ENCODE measurements around the gene LAMA1.

LAMA1 gene

GRCh38 chr18:6928359-6928758, 189.2 kb downstream of the LAMA1 start:
- TF ChIP-seq EZH2 (optimal IDR thresholded peaks at IDR 0.05; ENCODE audit: low read depth, low read length) (no peak), EZH2phosphoT487 (IDR thresholded peaks at IDR 0.05; ENCODE audit: low read length) (no peak)
- TF ChIP-seq, protein P1, sequence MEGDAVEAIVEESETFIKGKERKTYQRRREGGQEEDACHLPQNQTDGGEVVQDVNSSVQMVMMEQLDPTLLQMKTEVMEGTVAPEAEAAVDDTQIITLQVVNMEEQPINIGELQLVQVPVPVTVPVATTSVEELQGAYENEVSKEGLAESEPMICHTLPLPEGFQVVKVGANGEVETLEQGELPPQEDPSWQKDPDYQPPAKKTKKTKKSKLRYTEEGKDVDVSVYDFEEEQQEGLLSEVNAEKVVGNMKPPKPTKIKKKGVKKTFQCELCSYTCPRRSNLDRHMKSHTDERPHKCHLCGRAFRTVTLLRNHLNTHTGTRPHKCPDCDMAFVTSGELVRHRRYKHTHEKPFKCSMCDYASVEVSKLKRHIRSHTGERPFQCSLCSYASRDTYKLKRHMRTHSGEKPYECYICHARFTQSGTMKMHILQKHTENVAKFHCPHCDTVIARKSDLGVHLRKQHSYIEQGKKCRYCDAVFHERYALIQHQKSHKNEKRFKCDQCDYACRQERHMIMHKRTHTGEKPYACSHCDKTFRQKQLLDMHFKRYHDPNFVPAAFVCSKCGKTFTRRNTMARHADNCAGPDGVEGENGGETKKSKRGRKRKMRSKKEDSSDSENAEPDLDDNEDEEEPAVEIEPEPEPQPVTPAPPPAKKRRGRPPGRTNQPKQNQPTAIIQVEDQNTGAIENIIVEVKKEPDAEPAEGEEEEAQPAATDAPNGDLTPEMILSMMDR (IDR thresholded peaks at IDR 0.05; ENCODE audit: low read length) = no peak
- no peaks in the 10 kb centered on the region for H3F3A ChIP-seq (ENCODE audit: insufficient read depth, low read length)
- H3K9ac ChIP-seq (ENCODE audit: low read length) = no peak overlapping the region
- no peaks in the 10 kb centered on the region for H3K79me2 ChIP-seq (ENCODE audit: low read length)
- no peaks in the 10 kb centered on the region for H3K9me3 ChIP-seq (replicated peaks; ENCODE audit: insufficient read depth, low read length)
- no peak overlapping the region for H2AFZ ChIP-seq (ENCODE audit: low read length)
- no peak overlapping the region for H3K4me3 ChIP-seq (ENCODE audit: low read length)
- H3K4me2 ChIP-seq (ENCODE audit: low read depth, low read length) = no peak overlapping the region
- no peak for DNase-seq
- no peaks in the 10 kb centered on the region for H3K36me3 ChIP-seq (replicated peaks; ENCODE audit: insufficient read depth, low read length)
- H3K27me3 ChIP-seq (replicated peaks; ENCODE audit: insufficient read depth, low read length) = no peaks in the 10 kb centered on the region
- no peaks in the 10 kb centered on the region for H3K4me1 ChIP-seq (ENCODE audit: low read length)
- no peaks in the 10 kb centered on the region for H3K9me2 ChIP-seq (replicated peaks; ENCODE audit: insufficient read depth, low read length)
- no peak overlapping the region for H3K27ac ChIP-seq (ENCODE audit: low read length)
- no peaks in the 10 kb centered on the region for H4K20me1 ChIP-seq (ENCODE audit: insufficient read depth, low read length)

GRCh38 chr18:6927153-6927552, 190.4 kb downstream of the LAMA1 start:
- H3K4me3 ChIP-seq (ENCODE audit: low read length) = no peak overlapping the region
- TF ChIP-seq EZH2phosphoT487 (IDR thresholded peaks at IDR 0.05; ENCODE audit: low read length) (no peak), EZH2 (optimal IDR thresholded peaks at IDR 0.05; ENCODE audit: low read depth, low read length) (no peak)
- TF ChIP-seq, protein P1 (IDR thresholded peaks at IDR 0.05; ENCODE audit: low read length) = no peak
- no peak overlapping the region for H3K9ac ChIP-seq (ENCODE audit: low read length)
- H3K79me2 ChIP-seq (ENCODE audit: low read length) = no peaks in the 10 kb centered on the region
- H3K27me3 ChIP-seq (replicated peaks; ENCODE audit: insufficient read depth, low read length) = no peaks in the 10 kb centered on the region
- H3K27ac ChIP-seq (ENCODE audit: low read length) = no peak overlapping the region
- DNase-seq = no peak
- no peaks in the 10 kb centered on the region for H3K9me3 ChIP-seq (replicated peaks; ENCODE audit: insufficient read depth, low read length)
- no peaks in the 10 kb centered on the region for H3K36me3 ChIP-seq (replicated peaks; ENCODE audit: insufficient read depth, low read length)
- no peaks in the 10 kb centered on the region for H3K4me1 ChIP-seq (ENCODE audit: low read length)
- H3F3A ChIP-seq (ENCODE audit: insufficient read depth, low read length) = no peaks in the 10 kb centered on the region
- no peaks in the 10 kb centered on the region for H3K9me2 ChIP-seq (replicated peaks; ENCODE audit: insufficient read depth, low read length)
- H2AFZ ChIP-seq (ENCODE audit: low read length) = no peak overlapping the region
- no peak overlapping the region for H3K4me2 ChIP-seq (ENCODE audit: low read depth, low read length)
- H4K20me1 ChIP-seq (ENCODE audit: insufficient read depth, low read length) = no peaks in the 10 kb centered on the region

DNA sequence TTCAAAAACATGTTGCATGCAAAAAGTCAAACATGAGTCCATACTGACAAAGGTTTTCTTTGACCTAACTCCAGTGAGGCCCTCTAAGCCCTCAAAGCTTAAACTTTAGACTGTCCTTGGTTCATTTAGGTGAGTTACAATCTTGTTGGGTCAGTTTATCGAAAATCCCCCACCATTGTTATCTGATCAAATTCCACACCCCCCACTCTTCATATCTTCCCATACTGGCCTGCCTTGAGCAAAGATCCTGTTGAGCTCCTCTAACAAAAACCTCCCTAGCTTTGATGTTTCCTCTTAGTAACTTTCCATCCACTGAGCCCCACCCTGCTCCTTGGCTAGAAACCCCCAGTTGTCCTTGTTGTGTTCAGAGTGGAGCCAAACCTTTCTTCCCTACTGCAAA, 194.4 kb downstream of the LAMA1 start:
- H2AFZ ChIP-seq (ENCODE audit: low read length) = no peak overlapping the region
- no peak overlapping the region for H3K27ac ChIP-seq (ENCODE audit: low read length)
- H3K9ac ChIP-seq (ENCODE audit: low read length) = no peak overlapping the region
- no peaks in the 10 kb centered on the region for H3K79me2 ChIP-seq (ENCODE audit: low read length)
- TF ChIP-seq EZH2phosphoT487 (IDR thresholded peaks at IDR 0.05; ENCODE audit: low read length) (no peak), EZH2 (optimal IDR thresholded peaks at IDR 0.05; ENCODE audit: low read depth, low read length) (no peak)
- TF ChIP-seq, protein P1 (IDR thresholded peaks at IDR 0.05; ENCODE audit: low read length) = no peak
- H3K27me3 ChIP-seq (replicated peaks; ENCODE audit: insufficient read depth, low read length) = no peaks in the 10 kb centered on the region
- H3F3A ChIP-seq (ENCODE audit: insufficient read depth, low read length) = no peaks in the 10 kb centered on the region
- no peaks in the 10 kb centered on the region for H3K9me2 ChIP-seq (replicated peaks; ENCODE audit: insufficient read depth, low read length)
- H4K20me1 ChIP-seq (ENCODE audit: insufficient read depth, low read length) = no peaks in the 10 kb centered on the region
- no peak overlapping the region for H3K4me3 ChIP-seq (ENCODE audit: low read length)
- no peak for DNase-seq
- H3K9me3 ChIP-seq (replicated peaks; ENCODE audit: insufficient read depth, low read length) = no peaks in the 10 kb centered on the region
- no peak overlapping the region for H3K4me2 ChIP-seq (ENCODE audit: low read depth, low read length)
- no peaks in the 10 kb centered on the region for H3K36me3 ChIP-seq (replicated peaks; ENCODE audit: insufficient read depth, low read length)
- H3K4me1 ChIP-seq (ENCODE audit: low read length) = no peaks in the 10 kb centered on the region

All from MM.1S (cell line).